GM21737 (cell line): ENCODE measurements around the gene EIF2S3.

ENCODE experiments used
- ATAC-seq: cut with Tn5 transposase; IDR thresholded peaks from one replicate; pipeline ENCODE4 v1.9.1; 2021; ENCODE audit warnings: mild to moderate bottlenecking, moderate library complexity; ENCODE audit not compliant: unreplicated experiment

The EIF2S3 gene

GRCh38 chrX:24125028-24125612, 70.4 kb downstream of the EIF2S3 start:
- ATAC-seq, result no peak
